HG03460 (cell line): ENCODE results near the gene POU3F4.

ENCODE experiments used
- ATAC-seq: cut with Tn5 transposase; IDR thresholded peaks from one replicate; pipeline ENCODE4 v1.9.1; 2021; ENCODE audit not compliant: unreplicated experiment

Gene POU3F4

DNA sequence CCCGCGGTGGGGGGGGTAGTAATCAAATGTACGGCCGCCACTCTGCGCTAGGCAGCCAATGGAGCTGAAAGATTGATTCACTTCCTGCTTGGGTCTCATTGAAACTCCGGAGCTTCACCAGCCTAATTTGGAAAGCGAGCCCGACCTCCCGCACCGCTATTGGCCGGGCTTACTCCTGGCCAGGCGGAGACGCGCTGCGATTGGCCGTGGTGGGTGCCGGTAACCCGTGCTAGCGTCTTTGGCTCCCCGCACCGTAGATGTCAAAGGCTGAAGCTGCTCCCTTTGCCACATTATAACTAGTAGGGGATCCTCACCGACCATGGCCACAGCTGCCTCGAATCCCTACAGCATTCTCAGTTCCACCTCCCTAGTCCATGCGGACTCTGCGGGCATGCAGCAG is at the start of gene POU3F4:
POU3F4 (plus strand) TSS at position 285 of the 400 bp plus-strand sequence; CDS start at position 320, 35 bp downstream.
- ATAC-seq: no peak

DNA sequence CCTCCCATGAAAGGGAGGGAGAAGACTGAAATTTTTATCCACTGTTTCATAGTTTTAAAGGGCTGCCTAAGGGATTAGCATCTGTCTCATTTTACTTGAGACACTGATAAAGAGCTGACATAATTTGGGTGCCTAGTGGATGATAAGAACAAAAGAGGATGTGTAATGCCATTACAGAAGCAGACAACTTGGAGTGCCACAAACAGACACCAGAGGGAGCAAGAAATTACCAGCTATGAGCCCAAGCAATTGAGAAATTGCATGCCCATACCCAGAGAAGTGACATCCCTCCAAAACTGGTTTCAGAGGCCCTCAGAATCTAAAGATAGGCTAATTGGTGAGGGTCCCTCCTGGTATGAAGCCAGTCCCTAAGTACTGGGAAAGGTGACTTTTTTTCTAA is 38.5 kb upstream of the POU3F4 start:
- peak; percentile 70 for ATAC-seq

- ATAC-seq: no peak
Observed at GRCh38 chrX:83495898-83496297, 12.2 kb upstream of the POU3F4 start.

DNA sequence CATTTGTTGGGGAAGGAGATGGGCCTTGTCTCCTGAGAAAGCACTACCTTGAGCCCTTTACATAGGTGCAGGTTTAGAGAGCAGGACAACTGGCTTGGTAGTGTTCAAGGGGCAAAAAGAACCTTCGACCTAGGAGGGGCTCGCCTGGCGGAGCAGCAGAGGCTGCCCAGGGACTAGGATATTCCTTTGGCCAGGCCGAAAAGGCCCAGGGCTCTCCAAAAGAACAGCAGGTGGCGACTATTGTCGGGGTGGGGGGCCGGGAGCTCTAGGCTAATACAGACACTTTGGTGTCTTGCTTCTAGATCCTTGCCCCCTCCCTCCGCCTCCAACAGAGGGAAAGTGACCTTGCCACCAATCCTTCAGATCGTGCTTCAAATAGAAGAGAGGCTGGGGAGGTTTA is 7.1 kb upstream of the POU3F4 start:
- no peak for ATAC-seq

- no peak for ATAC-seq
Observed at GRCh38 chrX:83501530-83501929, 6.6 kb upstream of the POU3F4 start.

- no peak for ATAC-seq
Observed at GRCh38 chrX:83504721-83505479, 3.2 kb upstream of the POU3F4 start.

DNA sequence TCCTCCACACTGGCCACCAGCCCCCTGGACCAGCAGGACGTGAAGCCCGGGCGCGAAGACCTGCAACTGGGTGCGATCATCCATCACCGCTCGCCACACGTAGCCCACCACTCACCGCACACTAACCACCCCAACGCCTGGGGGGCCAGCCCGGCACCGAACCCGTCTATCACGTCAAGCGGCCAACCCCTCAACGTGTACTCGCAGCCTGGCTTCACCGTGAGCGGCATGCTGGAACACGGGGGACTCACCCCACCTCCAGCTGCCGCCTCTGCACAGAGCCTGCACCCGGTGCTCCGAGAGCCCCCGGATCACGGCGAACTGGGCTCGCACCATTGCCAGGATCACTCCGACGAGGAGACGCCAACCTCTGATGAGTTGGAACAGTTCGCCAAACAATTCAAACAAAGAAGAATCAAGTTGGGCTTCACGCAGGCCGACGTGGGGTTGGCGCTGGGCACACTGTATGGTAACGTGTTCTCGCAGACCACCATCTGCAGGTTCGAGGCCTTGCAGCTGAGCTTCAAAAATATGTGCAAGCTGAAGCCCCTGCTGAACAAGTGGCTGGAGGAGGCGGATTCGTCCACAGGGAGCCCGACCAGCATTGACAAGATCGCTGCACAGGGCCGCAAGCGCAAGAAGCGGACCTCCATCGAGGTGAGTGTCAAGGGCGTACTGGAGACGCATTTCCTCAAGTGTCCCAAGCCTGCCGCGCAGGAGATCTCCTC is 600 bp downstream of the POU3F4 start:
- ATAC-seq: no peak

- ATAC-seq: no peak
Observed at GRCh38 chrX:83509254-83509801, 1.2 kb downstream of the POU3F4 start.

GRCh38 chrX:83510510-83511062 is 2.5 kb downstream of the POU3F4 start:
- no peak for ATAC-seq

- no peak for ATAC-seq
Observed at GRCh38 chrX:83511208-83511607, 3.1 kb downstream of the POU3F4 start.

GRCh38 chrX:83512111-83512510 is 4.0 kb downstream of the POU3F4 start:
- no peak for ATAC-seq

GRCh38 chrX:83516597-83516996 is 8.5 kb downstream of the POU3F4 start:
- ATAC-seq: no peak

DNA sequence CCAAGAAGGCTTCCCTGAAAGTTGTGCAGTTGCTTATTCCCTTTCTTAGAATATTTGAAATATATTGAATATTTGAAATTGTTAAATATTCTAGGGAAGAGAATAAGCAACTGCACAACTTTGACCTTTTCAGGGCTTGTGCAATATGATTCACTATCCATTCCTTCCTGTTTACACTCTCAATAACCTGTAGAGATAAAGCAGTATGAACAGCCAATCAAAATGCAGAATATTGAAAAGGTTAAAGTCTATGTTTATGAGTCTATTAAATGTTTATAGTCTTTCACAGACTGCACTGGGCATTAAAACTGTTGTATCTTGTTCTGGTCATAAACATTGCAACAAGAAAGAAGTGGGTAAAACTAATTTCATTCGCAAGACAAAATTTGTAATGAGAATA is 13.8 kb downstream of the POU3F4 start:
- ATAC-seq: no peak

DNA sequence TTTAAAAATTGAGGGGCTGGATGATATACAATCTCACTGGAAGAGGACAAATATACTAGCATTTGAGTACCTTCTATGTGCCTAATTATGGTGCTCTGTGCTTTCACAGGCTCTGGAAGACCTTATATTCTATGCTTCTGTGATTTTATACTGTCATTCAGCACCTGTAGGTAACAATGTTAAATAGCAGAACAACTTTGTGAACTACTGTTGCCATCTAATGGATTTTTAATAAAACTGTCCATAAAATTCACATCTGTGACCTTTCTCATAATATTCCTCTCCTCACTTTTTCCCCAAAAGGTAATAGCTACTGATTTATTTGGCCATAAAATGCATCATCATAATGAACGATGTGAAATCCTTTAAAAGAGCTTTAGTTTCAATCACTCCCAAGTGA is 21.9 kb downstream of the POU3F4 start:
- no peak for ATAC-seq

DNA sequence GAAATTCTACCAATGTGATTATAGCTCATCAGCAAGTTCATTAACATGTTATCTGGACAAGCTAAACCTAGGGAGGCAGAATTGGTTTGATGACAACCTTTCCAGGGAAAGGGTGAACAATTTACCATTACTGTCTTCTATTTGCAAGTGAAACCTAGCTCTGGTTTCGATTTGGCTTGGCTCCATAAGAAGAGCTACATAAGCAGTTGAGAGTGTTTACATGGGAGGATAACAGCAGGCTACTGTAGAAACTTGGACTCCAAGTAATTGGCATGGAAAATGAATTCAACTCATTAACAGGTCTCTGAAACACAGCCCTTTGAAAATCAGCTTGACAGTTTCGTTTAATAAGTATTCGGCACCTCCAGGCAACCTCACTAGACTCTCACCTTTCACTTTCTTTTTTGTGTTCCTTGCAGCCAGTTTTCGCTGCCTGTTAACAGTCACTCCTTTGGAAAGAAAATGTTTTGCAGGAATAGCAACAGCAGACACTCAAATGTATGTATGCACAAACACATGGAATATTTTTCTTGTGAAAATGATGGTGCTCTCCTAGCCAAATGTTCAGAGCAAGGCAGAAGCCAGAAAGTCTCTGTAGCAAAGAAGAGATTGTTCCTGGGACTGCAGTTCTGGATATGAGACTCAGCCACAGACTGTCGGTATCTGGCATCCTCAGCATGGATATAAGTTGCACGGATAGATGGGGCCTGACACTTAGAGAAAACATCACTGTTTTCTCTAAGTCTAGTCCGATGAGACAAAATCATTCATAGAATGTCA is 27.5 kb downstream of the POU3F4 start:
- ATAC-seq: peak; percentile 84
